GM23338 (cell line): ENCODE measurements around the gene PPHLN1.

Experiments
- CTCF ChIP-seq, 2 experiments: fragments of 200-600 bp in 1 of 2; sonication (generic) in 1 of 2; conservative IDR thresholded peaks; 2 replicates each; pipeline versions ENCODE4 v1.5.1 to v1.6.1; 2016 to 2017; ENCODE audit warnings: antibody characterized with exemption in 2 of 2, low read depth in 2 of 2, mild to moderate bottlenecking in 2 of 2, moderate library complexity in 1 of 2
- EZH2 ChIP-seq: fragments of 200-600 bp; sonication (generic); IDR thresholded peaks from one replicate; pipeline ENCODE4 v1.8.0; 2017; ENCODE audit warnings: antibody characterized with exemption, mild to moderate bottlenecking, low read depth; ENCODE audit not compliant: unreplicated experiment
- EZH2phosphoT487 ChIP-seq: fragments of 200-600 bp; sonication (generic); IDR thresholded peaks from one replicate; pipeline ENCODE4 v1.8.1; 2018; ENCODE audit warnings: antibody characterized with exemption; ENCODE audit not compliant: unreplicated experiment
- POLR2AphosphoS5 ChIP-seq: IDR thresholded peaks from 2 replicates; pipeline ENCODE4 v1.6.1; 2016; ENCODE audit warnings: antibody characterized with exemption, low read depth
- STAT1 ChIP-seq: IDR thresholded peaks from one replicate; pipeline ENCODE4 v1.6.1; 2016; ENCODE audit warnings: antibody characterized with exemption; ENCODE audit not compliant: unreplicated experiment

- TF ChIP-seq EZH2, result no peak
- no peak for TF ChIP-seq POLR2AphosphoS5
- no peak for TF ChIP-seq CTCF (conservative IDR thresholded peaks at IDR 0.05; ENCODE audit: low read depth in 2 of 2)
- no peak for TF ChIP-seq EZH2phosphoT487
- no peak for TF ChIP-seq STAT1
Observed at GRCh38 chr12:42325326-42325652, 678 bp upstream of the PPHLN1 start.
